Renal cortical epithelial cell (primary cell): Measurements from ENCODE around the gene FFAR1. TPM values are rescaled to one million over a fixed set of nuclear protein-coding genes. Genes with fewer than 3 reads are reported as not detected.

Experiments used
- DNase-seq: peaks from one replicate; pipeline ENCODE4 v3.0.0-alpha.2; 2011; ENCODE audit warnings: low read depth
- total RNA-seq: library from RNA; depleted of rRNA; stranded (reverse); fragments of >200 nt; gene quantifications from 2 replicates; pipeline ENCODE4 v1.2.3, GENCODE V29; 2014

The FFAR1 gene
- total RNA-seq, 1 donor from 2014 or later: not detected

- DNase-seq: no peak
Observed at GRCh38 chr19:35314858-35315470, 32.7 kb upstream of the FFAR1 start.

DNA sequence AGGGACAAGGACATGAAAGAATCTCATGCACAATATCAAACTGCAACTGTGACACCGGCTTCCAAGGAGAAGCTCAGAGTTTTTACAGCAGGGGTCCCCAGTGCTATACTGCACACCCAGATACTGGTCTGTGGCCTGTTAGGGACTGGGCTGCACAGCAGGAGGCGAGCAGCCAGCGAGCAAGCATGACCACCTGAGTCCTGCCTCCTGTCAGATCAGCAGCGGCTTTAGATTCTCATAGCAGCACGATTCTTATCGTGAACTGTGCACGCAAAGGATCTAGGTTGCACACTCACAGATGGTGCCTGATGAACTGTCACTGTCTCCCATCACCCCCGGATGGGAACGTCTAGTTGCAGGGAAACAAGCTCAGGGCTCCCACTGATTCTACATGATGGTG, 31.8 kb upstream of the FFAR1 start:
- DNase-seq: no peak

- no peak for DNase-seq
Observed at GRCh38 chr19:35316560-35316959, 31.1 kb upstream of the FFAR1 start.

- DNase-seq: no peak
Observed at GRCh38 chr19:35317464-35318043, 30.1 kb upstream of the FFAR1 start.

DNA sequence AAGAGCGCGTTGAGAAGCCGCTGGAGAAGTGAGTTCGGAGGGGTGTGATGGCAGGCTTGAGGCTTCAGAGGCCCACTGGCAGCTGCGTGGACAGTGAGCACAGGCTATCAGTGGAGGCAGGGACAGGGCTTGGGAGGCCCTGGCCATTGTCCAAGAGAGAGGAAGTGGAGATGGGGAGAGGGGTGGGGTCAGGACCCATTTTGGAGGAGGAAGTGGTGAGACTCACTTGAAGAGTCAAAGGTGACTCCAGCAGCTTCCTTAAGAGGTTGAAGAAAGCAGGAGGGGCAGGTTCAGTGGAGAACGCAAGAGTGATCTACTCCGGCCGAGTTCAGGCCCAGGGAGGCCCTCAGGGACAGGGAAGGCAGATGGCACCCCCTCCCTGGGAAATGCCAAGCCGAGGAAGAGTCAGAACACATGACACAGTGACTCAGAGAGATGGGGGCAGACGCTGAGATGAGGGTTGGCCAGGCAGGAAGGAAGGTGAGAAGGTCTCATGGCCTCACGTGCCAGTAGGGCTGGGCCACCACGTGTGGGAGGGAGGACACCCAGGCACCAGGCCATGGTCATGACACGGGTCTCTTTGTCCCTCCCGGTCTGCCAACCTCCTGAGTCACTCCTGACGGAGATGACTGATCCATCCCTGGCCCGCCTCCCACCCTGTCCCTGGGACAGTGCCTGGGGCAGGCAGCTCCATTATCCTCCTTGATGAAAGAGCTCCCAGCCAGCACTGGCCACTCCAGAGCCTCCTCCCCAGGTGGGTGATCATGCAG, 28.8 kb upstream of the FFAR1 start:
- peak; percentile 68 for DNase-seq

- no peak for DNase-seq
Observed at GRCh38 chr19:35320065-35320713, 27.5 kb upstream of the FFAR1 start.

DNA sequence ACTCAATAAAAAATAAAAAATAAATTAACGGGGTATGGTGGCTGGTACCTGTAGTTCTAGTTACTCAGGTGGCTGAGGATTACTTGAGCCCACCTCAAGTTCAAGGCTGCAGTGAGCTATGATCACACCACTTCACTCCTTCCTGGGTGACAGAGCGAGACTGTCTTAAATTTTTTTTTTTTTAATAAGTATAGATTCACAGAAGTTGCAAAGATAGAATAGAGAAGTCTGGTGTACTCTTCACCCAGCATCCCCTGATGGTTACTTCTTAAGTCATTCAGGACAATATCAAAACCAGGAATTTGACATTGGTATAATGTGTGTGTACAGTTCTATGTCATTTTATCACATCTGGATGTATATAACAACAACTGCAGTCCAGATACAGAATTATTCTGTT, 26.4 kb upstream of the FFAR1 start:
- no peak for DNase-seq

DNA sequence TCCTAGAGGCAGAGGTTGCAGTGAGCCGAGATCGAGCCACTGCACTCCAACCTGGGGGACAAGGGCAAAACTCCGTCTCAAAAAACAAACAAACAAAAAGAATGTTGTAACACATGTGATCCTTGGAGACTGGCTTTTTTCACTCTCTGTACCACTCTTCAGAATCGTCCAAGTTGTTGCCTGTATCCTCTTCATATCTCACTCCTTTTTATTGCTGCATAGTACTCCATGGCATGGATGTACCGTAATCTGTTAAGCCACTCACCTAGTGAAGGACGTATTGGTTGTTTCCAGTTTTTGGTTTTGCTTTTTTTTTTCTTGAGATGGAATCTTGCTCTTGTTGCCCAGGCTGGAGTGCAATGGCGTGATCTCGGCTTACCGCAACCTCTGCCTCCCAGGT, 25.7 kb upstream of the FFAR1 start:
- no peak for DNase-seq

DNA sequence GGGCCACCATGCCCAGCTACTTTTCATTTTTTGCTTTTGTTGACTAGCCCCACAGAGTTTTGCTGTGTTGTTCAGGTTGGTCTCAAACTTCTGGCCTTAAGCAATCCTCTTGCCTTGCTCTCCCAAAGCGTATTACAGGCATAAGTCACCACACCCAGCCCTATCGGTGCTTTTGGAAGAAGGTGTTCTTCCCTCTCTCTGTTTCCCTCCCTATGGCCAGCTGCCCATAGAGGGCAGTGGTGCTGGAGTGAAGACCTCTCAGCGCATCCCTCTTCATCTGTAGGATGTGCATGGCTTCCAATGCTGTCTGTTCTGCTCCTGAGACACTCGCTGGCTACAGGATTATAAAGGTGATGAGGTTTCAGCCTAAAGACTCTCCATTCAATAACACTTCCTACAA, 20.1 kb upstream of the FFAR1 start:
- DNase-seq: no peak

DNA sequence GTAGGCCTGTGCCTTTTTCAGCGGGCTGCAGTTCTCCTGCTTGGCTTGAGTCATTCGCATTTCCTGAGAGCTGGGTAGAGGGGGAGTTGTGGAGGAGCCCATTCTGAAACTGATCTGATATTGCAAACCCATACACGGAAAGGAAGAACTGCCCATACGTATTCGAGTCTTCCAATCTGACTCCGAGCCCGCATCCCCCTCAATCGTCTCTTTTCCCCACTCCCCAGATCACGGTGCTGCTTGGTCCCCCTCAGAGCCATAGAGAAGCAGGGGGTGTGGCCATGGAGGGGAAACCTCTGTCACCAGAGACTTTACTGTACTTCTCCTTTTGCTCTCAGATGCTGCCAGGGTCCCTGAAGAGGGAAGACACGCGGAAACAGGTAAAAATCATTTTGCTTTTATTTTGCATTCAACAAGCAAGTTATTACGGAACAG, 18.8 kb upstream of the FFAR1 start, which contains the start of gene CD22:
Gene CD22, plus strand, starts transcription at position 337 of the 435 bp plus-strand sequence. CDS start 2,854 bp downstream, outside the sequence.
- DNase-seq: no peak

DNA sequence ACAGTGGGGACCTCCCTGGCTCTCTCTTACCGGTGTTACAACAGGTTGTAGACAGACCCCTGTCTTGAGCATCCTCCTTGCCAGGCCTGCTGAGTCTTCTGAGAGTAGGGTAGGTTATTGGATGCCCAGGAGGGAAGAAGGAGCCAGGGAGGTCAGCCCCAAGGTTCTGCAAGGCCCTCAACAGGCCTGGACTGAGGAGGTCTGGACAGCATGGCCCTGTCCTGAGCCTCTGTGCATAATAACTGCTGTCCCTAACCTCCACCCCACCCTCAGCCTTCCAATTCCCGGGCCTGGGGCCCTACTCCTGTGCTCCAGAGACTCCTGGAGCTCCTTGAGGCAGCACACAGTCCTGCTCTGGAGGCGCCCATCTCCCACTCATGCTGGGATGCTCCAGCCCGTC, 18.4 kb upstream of the FFAR1 start:
- no peak for DNase-seq

DNA sequence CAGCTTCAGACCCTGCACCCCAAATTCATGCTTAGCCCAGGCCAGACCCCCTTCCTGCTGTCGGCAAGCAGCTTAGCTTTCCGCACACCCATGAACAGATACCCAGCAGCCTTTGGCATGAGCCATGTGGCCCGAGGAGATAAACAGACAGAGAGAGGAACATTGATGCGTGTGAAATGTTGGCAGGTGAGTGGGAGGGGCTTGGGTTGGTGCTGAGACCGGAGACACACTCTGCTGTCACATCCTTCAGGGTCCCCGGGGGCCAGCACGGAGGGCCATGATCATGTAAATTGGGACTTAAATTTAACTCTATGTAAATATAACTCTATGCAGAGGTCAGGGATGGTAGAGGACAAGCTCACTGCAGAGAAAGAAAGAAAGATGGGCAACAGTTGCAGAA, 17.2 kb upstream of the FFAR1 start:
- DNase-seq: no peak

DNA sequence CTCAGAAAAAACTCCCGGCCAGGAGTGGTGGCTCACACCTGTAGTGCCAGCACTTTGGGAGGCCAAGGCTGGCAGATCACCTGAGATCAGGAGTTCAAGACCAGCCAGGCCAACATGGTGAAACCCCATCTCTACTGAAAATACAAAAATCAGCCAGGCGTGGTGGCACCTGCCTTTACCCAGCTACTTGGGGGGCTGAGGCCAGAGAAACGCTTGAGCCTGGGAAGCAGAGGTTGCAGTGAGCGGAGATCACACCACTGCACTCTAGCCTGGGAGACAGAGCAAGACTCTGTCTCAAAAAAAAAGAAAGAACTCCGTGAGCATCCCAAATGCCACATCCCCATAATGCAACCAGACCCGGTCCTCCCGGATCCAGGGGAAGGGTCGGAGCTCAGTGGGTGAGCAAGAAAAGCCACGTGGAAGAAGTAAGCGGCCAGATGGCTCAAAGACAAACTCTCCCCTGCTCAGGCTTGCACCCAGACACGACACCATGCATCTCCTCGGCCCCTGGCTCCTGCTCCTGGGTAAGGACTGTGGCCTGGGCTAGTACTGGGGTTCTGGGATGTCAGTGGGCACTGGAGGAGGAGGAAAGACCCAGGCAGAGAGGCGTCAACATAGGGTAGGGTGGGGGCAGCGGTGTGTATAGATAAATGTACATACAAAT, 16.0 kb upstream of the FFAR1 start:
- DNase-seq: no peak

GRCh38 chr19:35332817-35333216, 14.9 kb upstream of the FFAR1 start:
- no peak for DNase-seq

DNA sequence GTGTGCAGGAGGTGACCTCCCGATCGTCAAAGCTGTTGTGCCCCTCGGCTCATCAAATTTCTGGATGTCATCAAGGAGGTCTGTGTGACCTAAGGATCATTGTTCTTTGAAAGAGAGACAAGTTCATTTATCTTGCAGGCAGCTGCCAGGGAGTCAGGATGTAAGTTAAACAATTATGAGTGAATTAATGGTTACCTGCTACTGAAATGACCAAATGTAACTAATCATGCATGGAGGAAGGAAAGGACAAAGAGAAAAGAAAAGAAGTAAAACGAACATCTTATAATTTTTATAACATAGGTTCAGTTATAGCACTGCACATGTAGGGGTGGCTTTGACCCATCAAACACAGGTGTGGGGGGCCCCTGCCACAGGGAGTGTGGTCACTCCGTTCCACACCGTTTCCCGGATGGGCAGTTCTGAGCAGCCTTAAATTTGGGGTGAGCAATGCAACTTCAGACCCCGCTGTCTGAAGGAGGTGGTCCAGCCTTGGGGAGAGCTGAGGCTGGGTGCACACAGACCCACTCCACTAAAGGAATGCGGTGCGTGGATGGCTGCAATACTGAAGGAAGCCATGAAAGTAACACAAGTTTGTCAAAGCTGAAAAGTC, 13.5 kb upstream of the FFAR1 start:
- DNase-seq: no peak

DNA sequence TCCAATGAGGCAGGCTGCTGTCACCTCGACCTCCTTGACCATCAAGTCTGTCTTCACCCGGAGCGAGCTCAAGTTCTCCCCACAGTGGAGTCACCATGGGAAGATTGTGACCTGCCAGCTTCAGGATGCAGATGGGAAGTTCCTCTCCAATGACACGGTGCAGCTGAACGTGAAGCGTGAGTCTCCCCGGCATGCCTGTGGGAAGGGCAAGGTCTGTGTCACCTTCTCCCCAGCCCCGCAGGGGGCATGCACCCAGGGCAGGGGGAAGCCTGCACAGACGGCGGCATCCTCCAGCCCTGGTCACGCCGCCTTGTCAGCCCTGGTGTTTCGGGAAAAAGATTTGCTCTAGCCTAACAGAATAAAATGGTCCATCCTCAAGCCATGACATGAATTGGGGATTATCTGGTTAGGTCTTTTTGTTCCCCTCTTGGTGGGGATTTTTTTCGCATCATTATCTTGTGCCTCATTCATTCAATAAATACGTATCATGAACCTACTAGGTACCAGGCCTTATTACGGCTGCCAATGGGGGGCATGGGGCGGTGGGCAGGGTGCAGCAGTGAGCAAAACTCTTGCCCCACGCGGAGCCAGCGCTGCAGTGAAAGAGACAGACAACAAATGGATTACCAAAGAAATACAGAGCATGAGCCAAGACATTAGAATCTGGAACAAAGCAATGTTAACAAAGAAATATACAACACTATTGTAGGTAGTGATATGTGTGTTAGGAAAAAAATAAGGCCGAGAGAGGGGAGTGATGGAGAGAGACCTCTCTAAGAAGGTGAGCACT, 11.3 kb upstream of the FFAR1 start:
- no peak for DNase-seq

- no peak for DNase-seq
Observed at GRCh38 chr19:35337097-35337983, 10.4 kb upstream of the FFAR1 start.

DNA sequence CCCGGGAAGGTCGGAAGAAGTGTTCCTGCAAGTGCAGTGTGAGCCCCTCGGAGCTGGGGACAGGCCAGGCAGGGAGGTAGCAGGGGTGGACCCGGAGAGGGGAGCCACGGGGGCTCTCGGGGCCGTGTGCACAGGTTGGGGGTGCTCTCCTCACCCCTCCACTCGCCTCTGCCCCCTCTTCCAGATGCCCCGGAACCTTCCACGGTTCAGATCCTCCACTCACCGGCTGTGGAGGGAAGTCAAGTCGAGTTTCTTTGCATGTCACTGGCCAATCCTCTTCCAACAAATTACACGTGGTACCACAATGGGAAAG, 9.8 kb upstream of the FFAR1 start:
- no peak for DNase-seq

- no peak for DNase-seq
Observed at GRCh38 chr19:35340431-35340830, 7.3 kb upstream of the FFAR1 start.

GRCh38 chr19:35341006-35341405, 6.7 kb upstream of the FFAR1 start:
- DNase-seq: no peak
